ENCODE data around the gene MRGPRX1. TPM values are rescaled to one million over a fixed set of nuclear protein-coding genes. Genes with fewer than 3 reads are reported as not detected.
"Not testable (repeated sequence)": the region's sequence is repeated elsewhere in the genome, so short reads cannot be mapped to it uniquely, and the experiment has no call there.

MRGPRX1 gene
- total RNA-seq, 4 donors from 2014 or later = not detected

GRCh38 chr11:18927550-18928322, 11.5 kb downstream of the MRGPRX1 start:
- intact Hi-C loops (cut with DNase I; ENCODE audit: low total_unique reads) = no loop called here
- TF ChIP-seq CTCF (IDR thresholded peaks at IDR 0.05) (no peak), POLR2A (IDR thresholded peaks at IDR 0.05) (no peak)
- DNase-seq (ENCODE audit: low spot score in 2 of 2) = no peak
- H3K4me3 ChIP-seq (ENCODE audit: low read depth, poor library complexity, severe bottlenecking) = no peak overlapping the region
- WGBS, 2 donors = 71 to 84% methylated on average over 3 of the region's 3 CpGs

GRCh38 chr11:18925426-18925825, 13.8 kb downstream of the MRGPRX1 start:
- DNase-seq (ENCODE audit: low spot score in 2 of 2); H3K4me3 ChIP-seq (ENCODE audit: low read depth, poor library complexity, severe bottlenecking); intact Hi-C loops (cut with DNase I; ENCODE audit: low total_unique reads): not testable (repeated sequence)
- 69 to 80% methylated on average over 2 of the region's 2 CpGs for WGBS, 2 donors

DNA sequence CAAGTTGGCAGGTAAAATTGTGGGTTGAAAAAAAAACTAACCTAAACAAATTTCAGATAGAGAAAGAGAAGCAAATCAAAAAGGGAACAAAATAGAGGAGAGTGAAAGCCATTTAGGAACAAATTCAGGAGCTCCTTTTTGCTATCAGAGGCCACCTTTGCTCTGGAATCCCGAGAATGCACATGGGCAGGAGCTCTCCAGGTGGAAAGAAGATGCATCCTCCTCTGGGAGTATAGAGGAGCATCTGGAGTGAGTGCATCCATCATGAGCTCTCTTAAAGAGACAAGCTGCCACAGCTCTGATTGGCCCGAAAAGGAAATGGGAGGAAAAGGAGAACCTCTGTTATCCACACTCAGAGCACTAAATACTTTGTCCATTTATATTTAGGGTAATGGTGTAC, 26.3 kb downstream of the MRGPRX1 start:
- intact Hi-C loops (cut with DNase I; ENCODE audit: low total_unique reads) = no loop called here
- no peak overlapping the region for H3K4me3 ChIP-seq (ENCODE audit: low read depth, poor library complexity, severe bottlenecking)
- DNase-seq (ENCODE audit: low spot score in 2 of 2) = no peak
- WGBS, 2 donors = 31 to 51% methylated on average over 2 of the region's 2 CpGs
- TF ChIP-seq POLR2A (IDR thresholded peaks at IDR 0.05) = no peak
- no peak for TF ChIP-seq CTCF (IDR thresholded peaks at IDR 0.05)

- 85 to 90% methylated on average over 3 of the region's 3 CpGs for WGBS, 2 donors
- no peak for TF ChIP-seq CTCF (IDR thresholded peaks at IDR 0.05)
- TF ChIP-seq POLR2A (IDR thresholded peaks at IDR 0.05) = no peak
- H3K4me3 ChIP-seq (ENCODE audit: low read depth, poor library complexity, severe bottlenecking) = no peak overlapping the region
- intact Hi-C loops (cut with DNase I; ENCODE audit: low total_unique reads) = no loop called here
- DNase-seq (ENCODE audit: low spot score in 2 of 2) = no peak
Observed at GRCh38 chr11:18907391-18907790, 31.8 kb downstream of the MRGPRX1 start.

GRCh38 chr11:18900637-18901036, 38.6 kb downstream of the MRGPRX1 start:
- WGBS, 2 donors = 26 to 32% methylated on average over 6 of the region's 6 CpGs
- DNase-seq (ENCODE audit: low spot score in 2 of 2); intact Hi-C loops (cut with DNase I; ENCODE audit: low total_unique reads); H3K4me3 ChIP-seq (ENCODE audit: low read depth, poor library complexity, severe bottlenecking): not testable (repeated sequence)

DNA sequence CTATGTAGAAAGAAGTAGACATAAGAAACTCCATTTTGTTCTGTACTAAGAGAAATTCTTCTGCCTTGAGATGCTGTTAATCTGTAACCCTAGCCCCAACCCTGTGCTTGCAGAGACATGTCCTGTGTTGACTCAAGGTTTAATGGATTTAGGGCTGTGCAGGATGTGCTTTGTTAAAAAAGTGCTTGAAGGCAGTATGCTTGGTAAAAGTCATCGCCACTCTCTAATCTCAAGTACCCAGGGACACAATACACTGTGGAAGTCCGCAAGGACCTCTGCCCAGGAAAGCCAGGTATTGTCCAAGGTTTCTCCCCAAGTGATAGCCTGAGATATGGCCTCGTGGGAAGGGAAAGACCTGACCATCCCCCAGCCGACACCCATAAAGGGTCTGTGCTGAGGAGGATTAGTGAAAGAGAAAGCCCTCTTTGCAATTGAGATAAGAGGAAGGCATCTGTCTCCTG, 39.0 kb downstream of the MRGPRX1 start:
- DNase-seq (ENCODE audit: low spot score in 2 of 2); intact Hi-C loops (cut with DNase I; ENCODE audit: low total_unique reads); H3K4me3 ChIP-seq (ENCODE audit: low read depth, poor library complexity, severe bottlenecking): not testable (repeated sequence)
- 15 to 29% methylated on average over 4 of the region's 4 CpGs for WGBS, 2 donors

- 85 to 96% methylated on average over 2 of the region's 2 CpGs for WGBS, 2 donors
- intact Hi-C loops (cut with DNase I; ENCODE audit: low total_unique reads); DNase-seq (ENCODE audit: low spot score in 2 of 2); H3K4me3 ChIP-seq (ENCODE audit: low read depth, poor library complexity, severe bottlenecking): not testable (repeated sequence)
Observed at GRCh38 chr11:18891712-18892111, 47.5 kb downstream of the MRGPRX1 start.

DNA sequence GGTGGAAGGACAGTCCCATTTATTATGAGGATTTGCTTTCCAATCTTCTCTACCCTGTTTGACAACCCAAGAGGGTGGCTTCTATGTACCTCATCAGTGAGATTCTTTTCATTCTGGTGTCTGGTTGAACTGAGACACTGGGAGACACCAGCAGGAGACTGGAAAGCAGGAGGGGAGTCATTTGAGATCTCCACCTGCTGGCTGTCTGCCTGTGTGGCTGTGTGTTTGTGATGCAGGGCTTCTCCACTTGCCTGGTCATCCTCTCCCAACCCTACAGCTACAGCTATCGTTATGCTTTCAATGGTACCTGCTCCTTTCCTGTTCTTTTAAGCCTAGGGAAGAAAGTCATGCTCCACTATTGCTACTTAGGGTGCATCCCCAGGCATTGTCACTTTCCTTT, 48.6 kb downstream of the MRGPRX1 start:
- H3K4me3 ChIP-seq (ENCODE audit: low read depth, poor library complexity, severe bottlenecking) = no peak overlapping the region
- intact Hi-C loops (cut with DNase I; ENCODE audit: low total_unique reads) = no loop called here
- TF ChIP-seq CTCF (IDR thresholded peaks at IDR 0.05) (no peak), POLR2A (IDR thresholded peaks at IDR 0.05) (no peak)
- WGBS, 2 donors = 46 to 60% methylated on average over 1 of the region's 1 CpG
- DNase-seq (ENCODE audit: low spot score in 2 of 2) = no peak

Measured in lower leg skin (tissue), 4 donors.